HG03097 (cell line): ENCODE measurements around the gene TEAD1.

Source experiments
- ATAC-seq: cut with Tn5 transposase; IDR thresholded peaks from one replicate; pipeline ENCODE4 v1.9.1; 2021; ENCODE audit not compliant: unreplicated experiment, low FRiP score

The TEAD1 gene

GRCh38 chr11:12803086-12803826 is 129.0 kb downstream of the TEAD1 start:
- no peak for ATAC-seq

- ATAC-seq, result no peak
These were observed 131.9 kb downstream of the TEAD1 start for GRCh38 chr11:12806113-12806512.

- ATAC-seq, result no peak
These were observed 133.4 kb downstream of the TEAD1 start for GRCh38 chr11:12807621-12808020.

- no peak for ATAC-seq
These were observed 134.3 kb downstream of the TEAD1 start for GRCh38 chr11:12808519-12808918.

- no peak for ATAC-seq
These were observed 135.1 kb downstream of the TEAD1 start for GRCh38 chr11:12809364-12809763.

- ATAC-seq, result no peak
These were observed 135.8 kb downstream of the TEAD1 start for GRCh38 chr11:12809864-12810567.

GRCh38 chr11:12810568-12810894 is 136.3 kb downstream of the TEAD1 start:
- no peak for ATAC-seq

GRCh38 chr11:12811861-12812260 is 137.6 kb downstream of the TEAD1 start:
- no peak for ATAC-seq

- no peak for ATAC-seq
These were observed 138.6 kb downstream of the TEAD1 start for GRCh38 chr11:12812849-12813248.

GRCh38 chr11:12813371-12814225 is 139.4 kb downstream of the TEAD1 start:
- ATAC-seq, result no peak

- no peak for ATAC-seq
These were observed 140.9 kb downstream of the TEAD1 start for GRCh38 chr11:12815129-12815480.

- ATAC-seq, result no peak
These were observed 141.8 kb downstream of the TEAD1 start for GRCh38 chr11:12815931-12816494.

GRCh38 chr11:12817681-12818332 is 143.6 kb downstream of the TEAD1 start:
- no peak for ATAC-seq

GRCh38 chr11:12818333-12819015 is 144.3 kb downstream of the TEAD1 start:
- ATAC-seq, result no peak

- ATAC-seq, result no peak
These were observed 148.3 kb downstream of the TEAD1 start for GRCh38 chr11:12822392-12823022.

- ATAC-seq, result no peak
These were observed 150.2 kb downstream of the TEAD1 start for GRCh38 chr11:12824281-12825041.

- no peak for ATAC-seq
These were observed 152.2 kb downstream of the TEAD1 start for GRCh38 chr11:12826441-12826840.

- no peak for ATAC-seq
These were observed 153.1 kb downstream of the TEAD1 start for GRCh38 chr11:12827369-12827768.
